Esophagus muscularis mucosa (tissue), 3 donors: ENCODE data around the gene CNTLN.

Experiments used
- CTCF ChIP-seq, 3 experiments: fragments of 200-600 bp in 2 of 3; fragments of 450-650 bp in 1 of 3; sonication (generic) in 2 of 3; IDR thresholded peaks; one replicate each; pipeline ENCODE4 v1.5.1; 2017 to 2019; ENCODE audit warnings: antibody characterized with exemption in 3 of 3, mild to moderate bottlenecking in 2 of 3, moderate library complexity in 1 of 3
- POLR2A ChIP-seq: fragments of 450-650 bp; IDR thresholded peaks from one replicate; pipeline ENCODE4 v1.6.1; 2017; ENCODE audit warnings: antibody characterized with exemption, moderate library complexity, mild to moderate bottlenecking, low read depth
- POLR2AphosphoS5 ChIP-seq, 2 donors: sonication (generic); formaldehyde crosslinking; IDR thresholded peaks; one replicate each; pipeline ENCODE4 v1.6.1; 2017; ENCODE audit warnings: antibody characterized with exemption in 2 of 2

GRCh38 chr9:17398350-17398749 is 263.5 kb downstream of the CNTLN start:
- TF ChIP-seq CTCF (IDR thresholded peaks at IDR 0.05) (no peak), POLR2A (no peak), POLR2AphosphoS5 (IDR thresholded peaks at IDR 0.05) (no peak)
